HepG2 (cell line): ENCODE data around the gene SPTB. TPM values are rescaled to one million over a fixed set of nuclear protein-coding genes. Genes with fewer than 3 reads are reported as not detected.

Experiments used
- BCL6 ChIP-seq: IDR thresholded peaks from 2 replicates; pipeline ENCODE4 v1.6.1; 2016; ENCODE audit warnings: missing genetic modification reagents, missing compliant biosample characterization
- GABPB1 ChIP-seq: IDR thresholded peaks from 2 replicates; pipeline ENCODE4 v1.6.1; 2016; ENCODE audit warnings: mild to moderate bottlenecking, missing genetic modification reagents, moderate library complexity, missing compliant biosample characterization
- GFI1 ChIP-seq: sonication (generic); formaldehyde crosslinking; IDR thresholded peaks from 2 replicates; pipeline ENCODE4 v1.5.0; 2020; ENCODE audit warnings: missing genetic modification reagents, mild to moderate bottlenecking, borderline replicate concordance
- KMT2A ChIP-seq: sonication (generic); formaldehyde crosslinking; IDR thresholded peaks from 2 replicates; pipeline ENCODE4 v1.4.0; 2020; ENCODE audit warnings: missing genetic modification reagents
- MED1 ChIP-seq: sonication (generic); formaldehyde crosslinking; IDR thresholded peaks from 2 replicates; pipeline ENCODE4 v1.4.0; 2020; ENCODE audit warnings: missing genetic modification reagents
- MTF2 ChIP-seq: sonication (generic); formaldehyde crosslinking; IDR thresholded peaks from 2 replicates; pipeline ENCODE4 v1.5.0; 2020; ENCODE audit warnings: missing genetic modification reagents, borderline replicate concordance
- PRPF4 ChIP-seq: fragments of 200-400 bp; formaldehyde crosslinking; IDR thresholded peaks from 2 replicates; pipeline ENCODE4 v1.6.1; 2016; ENCODE audit warnings: low read length, low read depth; ENCODE audit not compliant: poor library complexity, severe bottlenecking
- RBAK ChIP-seq: sonication (generic); formaldehyde crosslinking; IDR thresholded peaks from 2 replicates; pipeline ENCODE4 v1.5.1; 2020; ENCODE audit warnings: mild to moderate bottlenecking, missing genetic modification reagents
- RBM39 ChIP-seq: fragments of 200-400 bp; formaldehyde crosslinking; IDR thresholded peaks from one replicate; pipeline ENCODE4 v1.6.1; 2018; ENCODE audit warnings: antibody characterized with exemption, mild to moderate bottlenecking, low read depth, low read length; ENCODE audit not compliant: poor library complexity, severe bottlenecking
- RXRB ChIP-seq: IDR thresholded peaks from 2 replicates; pipeline ENCODE4 v1.6.1; 2016; ENCODE audit warnings: borderline replicate concordance, missing genetic modification reagents, missing compliant biosample characterization
- SP1 ChIP-seq, 2 experiments: fragments of 450-650 bp in 1 of 2; sonication (generic) in 1 of 2; formaldehyde crosslinking in 1 of 2; IDR thresholded peaks; 2 replicates each; pipeline versions ENCODE4 v1.4.0 to v1.6.1; 2016 to 2020; ENCODE audit warnings: missing genetic modification reagents in 1 of 2
- TAF15 ChIP-seq: fragments of 200-400 bp; formaldehyde crosslinking; IDR thresholded peaks from one replicate; pipeline ENCODE4 v1.6.1; 2018; ENCODE audit warnings: mild to moderate bottlenecking, low read depth, low read length; ENCODE audit not compliant: poor library complexity, severe bottlenecking
- TBP ChIP-seq: sonication (generic); formaldehyde crosslinking; IDR thresholded peaks from 2 replicates; pipeline ENCODE4 v1.5.0; 2020; ENCODE audit warnings: missing genetic modification reagents
- TBX2 ChIP-seq: sonication (generic); formaldehyde crosslinking; IDR thresholded peaks from 2 replicates; pipeline ENCODE4 v1.5.0; 2020; ENCODE audit warnings: missing genetic modification reagents, mild to moderate bottlenecking, borderline replicate concordance
- YEATS2 ChIP-seq: sonication (generic); formaldehyde crosslinking; IDR thresholded peaks from 2 replicates; pipeline ENCODE4 v1.4.0; 2020; ENCODE audit warnings: missing genetic modification reagents, borderline replicate concordance
- ZFP91 ChIP-seq: sonication (generic); formaldehyde crosslinking; IDR thresholded peaks from 2 replicates; pipeline ENCODE4 v1.9.0; 2022; ENCODE audit warnings: missing genetic modification reagents, mild to moderate bottlenecking, borderline replicate concordance
- ZMYM4 ChIP-seq: sonication (generic); formaldehyde crosslinking; IDR thresholded peaks from 2 replicates; pipeline ENCODE4 v1.8.1; 2023; ENCODE audit warnings: mild to moderate bottlenecking, missing genetic modification reagents
- ZNF331 ChIP-seq: sonication (generic); formaldehyde crosslinking; IDR thresholded peaks from 2 replicates; pipeline ENCODE4 v1.4.0; 2020; ENCODE audit warnings: missing genetic modification reagents
- ZNF550 ChIP-seq: sonication (generic); formaldehyde crosslinking; IDR thresholded peaks from 2 replicates; pipeline ENCODE4 v1.4.0; 2020; ENCODE audit warnings: mild to moderate bottlenecking, missing genetic modification reagents, borderline replicate concordance
- ZNF577 ChIP-seq: sonication (generic); formaldehyde crosslinking; IDR thresholded peaks from 2 replicates; pipeline ENCODE4 v1.4.0; 2020; ENCODE audit warnings: mild to moderate bottlenecking, low read depth, missing genetic modification reagents, borderline replicate concordance
- ZNF776 ChIP-seq: sonication (generic); formaldehyde crosslinking; IDR thresholded peaks from 2 replicates; pipeline ENCODE4 v1.4.0; 2020; ENCODE audit warnings: mild to moderate bottlenecking, missing genetic modification reagents
- ZNF878 ChIP-seq: sonication (generic); formaldehyde crosslinking; IDR thresholded peaks from 2 replicates; pipeline ENCODE4 v1.8.1; 2023; ENCODE audit warnings: mild to moderate bottlenecking, missing genetic modification reagents, moderate library complexity
- polyA plus RNA-seq, 8 experiments: library from polyadenylated mRNA; depleted of rRNA in 3 of 8; stranded (reverse) in 7 of 8; unstranded in 1 of 8; fragments of >200 nt; fragmentation: Illumina TruSeq in 4 of 8; extraction: Trizol in 4 of 8; gene quantifications; 2 replicates each; pipeline versions ENCODE4 v1.2.1 to v1.2.3, GENCODE V29; 2011 to 2016; ENCODE audit warnings: low read depth in 4 of 8, missing spikeins in 1 of 8, mixed read lengths in 1 of 8; ENCODE audit not compliant: insufficient read depth in 1 of 8
- total RNA-seq, 5 experiments: library from RNA; depleted of rRNA; stranded (reverse); fragments of >200 nt; fragmentation: Illumina TruSeq; extraction: Trizol; gene quantifications; 2 replicates each; pipeline ENCODE4 v1.2.3, GENCODE V29; 2016; ENCODE audit warnings: low read depth in 1 of 5
- TF ChIP-seq, protein P1 (sequence below): sonication (generic); formaldehyde crosslinking; IDR thresholded peaks from 2 replicates; pipeline ENCODE4 v1.5.1; 2020; ENCODE audit warnings: mild to moderate bottlenecking, moderate library complexity, missing genetic modification reagents
- TF ChIP-seq, protein P2 (sequence below): conservative IDR thresholded peaks from 2 replicates; pipeline ENCODE4 v1.6.1; 2018; ENCODE audit warnings: missing genetic modification reagents
- TF ChIP-seq, protein P3 (sequence below): sonication (generic); formaldehyde crosslinking; IDR thresholded peaks from 2 replicates; pipeline ENCODE4 v1.4.0; 2020; ENCODE audit warnings: missing genetic modification reagents, low read depth, mild to moderate bottlenecking, borderline replicate concordance

SPTB gene
- total and polyA plus RNA-seq, 2 of the 13 experiments (the other 11 are each of a cell fraction or from before 2014, with no cell fraction given): 0.01 to 0.02 TPM

- TF ChIP-seq ZNF776 (CRISPR knock-in tag) (0 out of 2 replicates have a peak, but pooled peaks have one; percentile 15), TBP (CRISPR knock-in tag) (no peak), PRPF4 (no peak), ZNF550 (no peak), TBX2 (CRISPR knock-in tag) (peak; percentile 63; the same call in 1 of the 2 replicates), GABPB1 (CRISPR knock-in tag) (no peak), GFI1 (CRISPR knock-in tag) (peak; percentile 79), RXRB (CRISPR knock-in tag) (peak; percentile 62; the same call in 1 of the 2 replicates), SP1 (IDR thresholded peaks at IDR 0.05) (no peak), SP1 (CRISPR knock-in tag; IDR thresholded peaks at IDR 0.05) (no peak), RBM39 (no peak), TAF15 (no peak), RBAK (CRISPR knock-in tag) (no peak), MED1 (CRISPR knock-in tag) (peak; percentile 48; the same call in 1 of the 2 replicates), ZFP91 (CRISPR knock-in tag) (peak; percentile 27; the same call in 1 of the 2 replicates), MTF2 (CRISPR knock-in tag) (no peak), YEATS2 (CRISPR knock-in tag) (no peak), ZMYM4 (peak; percentile 47; the same call in 1 of the 2 replicates), KMT2A (CRISPR knock-in tag) (peak; percentile 60; the same call in 1 of the 2 replicates), ZNF878 (CRISPR knock-in tag) (no peak), BCL6 (CRISPR knock-in tag) (peak; percentile 82), ZNF331 (CRISPR knock-in tag) (peak; percentile 73; the same call in 1 of the 2 replicates), ZNF577 (CRISPR knock-in tag) (no peak)
- TF ChIP-seq, protein P1, sequence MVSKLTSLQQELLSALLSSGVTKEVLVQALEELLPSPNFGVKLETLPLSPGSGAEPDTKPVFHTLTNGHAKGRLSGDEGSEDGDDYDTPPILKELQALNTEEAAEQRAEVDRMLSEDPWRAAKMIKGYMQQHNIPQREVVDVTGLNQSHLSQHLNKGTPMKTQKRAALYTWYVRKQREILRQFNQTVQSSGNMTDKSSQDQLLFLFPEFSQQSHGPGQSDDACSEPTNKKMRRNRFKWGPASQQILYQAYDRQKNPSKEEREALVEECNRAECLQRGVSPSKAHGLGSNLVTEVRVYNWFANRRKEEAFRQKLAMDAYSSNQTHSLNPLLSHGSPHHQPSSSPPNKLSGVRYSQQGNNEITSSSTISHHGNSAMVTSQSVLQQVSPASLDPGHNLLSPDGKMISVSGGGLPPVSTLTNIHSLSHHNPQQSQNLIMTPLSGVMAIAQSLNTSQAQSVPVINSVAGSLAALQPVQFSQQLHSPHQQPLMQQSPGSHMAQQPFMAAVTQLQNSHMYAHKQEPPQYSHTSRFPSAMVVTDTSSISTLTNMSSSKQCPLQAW (CRISPR knock-in tag): 0 out of 2 replicates have a peak, but pooled peaks have one; percentile 31
- TF ChIP-seq, protein P2, sequence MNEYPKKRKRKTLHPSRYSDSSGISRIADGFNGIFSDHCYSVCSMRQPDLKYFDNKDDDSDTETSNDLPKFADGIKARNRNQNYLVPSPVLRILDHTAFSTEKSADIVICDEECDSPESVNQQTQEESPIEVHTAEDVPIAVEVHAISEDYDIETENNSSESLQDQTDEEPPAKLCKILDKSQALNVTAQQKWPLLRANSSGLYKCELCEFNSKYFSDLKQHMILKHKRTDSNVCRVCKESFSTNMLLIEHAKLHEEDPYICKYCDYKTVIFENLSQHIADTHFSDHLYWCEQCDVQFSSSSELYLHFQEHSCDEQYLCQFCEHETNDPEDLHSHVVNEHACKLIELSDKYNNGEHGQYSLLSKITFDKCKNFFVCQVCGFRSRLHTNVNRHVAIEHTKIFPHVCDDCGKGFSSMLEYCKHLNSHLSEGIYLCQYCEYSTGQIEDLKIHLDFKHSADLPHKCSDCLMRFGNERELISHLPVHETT (CRISPR knock-in tag): no peak
- TF ChIP-seq, protein P3, sequence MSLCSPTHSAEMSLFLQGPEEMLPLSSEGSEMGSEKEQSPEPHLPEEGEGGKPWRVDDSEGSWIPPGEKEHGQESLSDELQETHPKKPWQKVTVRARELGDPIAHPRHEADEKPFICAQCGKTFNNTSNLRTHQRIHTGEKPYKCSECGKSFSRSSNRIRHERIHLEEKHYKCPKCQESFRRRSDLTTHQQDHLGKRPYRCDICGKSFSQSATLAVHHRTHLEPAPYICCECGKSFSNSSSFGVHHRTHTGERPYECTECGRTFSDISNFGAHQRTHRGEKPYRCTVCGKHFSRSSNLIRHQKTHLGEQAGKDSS (CRISPR knock-in tag): no peak
Observed at GRCh38 chr14:64706593-64707193, 173.0 kb downstream of the SPTB start (continued).
